ENCODE measurements around the gene NRSN1.
"Not testable (repeated sequence)": the region's sequence is repeated elsewhere in the genome, so short reads cannot be mapped to it uniquely, and the experiment has no call there.

The NRSN1 gene

GRCh38 chr6:24142733-24143132, 16.7 kb downstream of the NRSN1 start:
- not testable (repeated sequence) for DNase-seq (ENCODE audit: low read depth)

- DNase-seq (ENCODE audit: low read depth), result no peak
Measured at GRCh38 chr6:24145690-24146131, 19.7 kb downstream of the NRSN1 start.

GRCh38 chr6:24146871-24147270, 20.9 kb downstream of the NRSN1 start:
- DNase-seq (ENCODE audit: low read depth), result no peak

- DNase-seq (ENCODE audit: low read depth), result no peak
Measured at GRCh38 chr6:24147511-24148153, 21.6 kb downstream of the NRSN1 start.

- DNase-seq (ENCODE audit: low read depth), result no peak
Measured at GRCh38 chr6:24148154-24148570, 22.1 kb downstream of the NRSN1 start.

- DNase-seq (ENCODE audit: low read depth), result no peak
Measured at GRCh38 chr6:24148684-24149083, 22.7 kb downstream of the NRSN1 start.

GRCh38 chr6:24149296-24149695, 23.3 kb downstream of the NRSN1 start:
- DNase-seq (ENCODE audit: low read depth), result no peak

- DNase-seq (ENCODE audit: low read depth), result no peak
Measured at GRCh38 chr6:24149836-24150235, 23.8 kb downstream of the NRSN1 start.

GRCh38 chr6:24152014-24152413, 26.0 kb downstream of the NRSN1 start:
- DNase-seq (ENCODE audit: low read depth), result no peak

- DNase-seq (ENCODE audit: low read depth), result no peak
Measured at GRCh38 chr6:24154121-24154520, 28.1 kb downstream of the NRSN1 start.

GRCh38 chr6:24157886-24158285, 31.9 kb downstream of the NRSN1 start:
- no peak for DNase-seq (ENCODE audit: low read depth)

GRCh38 chr6:24183584-24183983, 57.6 kb downstream of the NRSN1 start:
- DNase-seq (ENCODE audit: low read depth), result no peak

GRCh38 chr6:24186349-24186748, 60.3 kb downstream of the NRSN1 start:
- no peak for DNase-seq (ENCODE audit: low read depth)

- DNase-seq (ENCODE audit: low read depth), result no peak
Measured at GRCh38 chr6:24187965-24188577, 62.1 kb downstream of the NRSN1 start.

- no peak for DNase-seq (ENCODE audit: low read depth)
Measured at GRCh38 chr6:24188578-24189080, 62.6 kb downstream of the NRSN1 start.

GRCh38 chr6:24191346-24191745, 65.3 kb downstream of the NRSN1 start:
- DNase-seq (ENCODE audit: low read depth), result no peak

GRCh38 chr6:24193364-24193763, 67.3 kb downstream of the NRSN1 start:
- no peak for DNase-seq (ENCODE audit: low read depth)

- no peak for DNase-seq (ENCODE audit: low read depth)
Measured at GRCh38 chr6:24194978-24195700, 69.1 kb downstream of the NRSN1 start.

- DNase-seq (ENCODE audit: low read depth), result no peak
Measured at GRCh38 chr6:24195836-24196597, 70.0 kb downstream of the NRSN1 start.
